ENCODE results near the gene ABHD10.

The ABHD10 gene

DNA sequence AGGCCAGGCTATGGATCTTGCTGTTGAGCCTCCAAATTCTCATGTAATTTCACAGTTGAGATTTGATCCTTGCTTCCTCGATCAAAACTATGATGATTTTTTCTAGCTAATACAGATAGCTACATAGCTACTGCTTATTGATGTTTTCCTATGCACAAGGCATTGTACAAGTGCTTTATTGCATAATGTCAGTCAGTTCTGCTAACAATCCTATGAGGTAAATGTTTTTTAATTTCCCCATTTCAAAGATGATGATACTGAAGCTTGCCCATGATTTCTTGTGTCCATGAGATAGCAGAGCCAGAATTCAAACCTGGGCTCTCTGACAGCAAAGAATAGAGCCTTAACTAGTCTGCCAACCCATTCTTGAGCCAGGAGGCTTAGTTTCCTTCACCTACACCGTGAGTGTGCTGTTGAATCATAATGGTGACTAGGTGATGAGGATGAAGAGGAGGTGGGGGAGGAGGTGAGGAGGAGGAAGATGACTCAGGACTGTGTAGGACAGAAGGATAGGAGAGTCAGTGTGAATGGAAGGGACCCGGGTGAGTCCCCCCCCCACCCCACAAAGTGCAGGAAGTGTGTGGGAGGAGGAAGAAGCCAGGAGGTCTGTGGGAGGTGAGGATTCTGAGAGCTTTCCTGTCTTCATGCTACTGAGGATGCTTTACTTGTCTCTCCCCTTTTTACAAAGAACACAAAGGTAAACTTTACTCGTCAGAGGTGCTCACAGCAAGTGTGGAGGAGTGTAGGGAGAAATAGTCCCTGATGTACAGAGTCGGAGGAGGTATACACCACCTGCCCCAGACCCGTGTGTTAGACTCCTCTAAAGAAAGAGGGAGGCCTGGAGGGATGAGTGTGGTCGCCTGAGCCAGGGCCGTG, 23.5 kb downstream of the ABHD10 start:
- no peak for DNase-seq

DNA sequence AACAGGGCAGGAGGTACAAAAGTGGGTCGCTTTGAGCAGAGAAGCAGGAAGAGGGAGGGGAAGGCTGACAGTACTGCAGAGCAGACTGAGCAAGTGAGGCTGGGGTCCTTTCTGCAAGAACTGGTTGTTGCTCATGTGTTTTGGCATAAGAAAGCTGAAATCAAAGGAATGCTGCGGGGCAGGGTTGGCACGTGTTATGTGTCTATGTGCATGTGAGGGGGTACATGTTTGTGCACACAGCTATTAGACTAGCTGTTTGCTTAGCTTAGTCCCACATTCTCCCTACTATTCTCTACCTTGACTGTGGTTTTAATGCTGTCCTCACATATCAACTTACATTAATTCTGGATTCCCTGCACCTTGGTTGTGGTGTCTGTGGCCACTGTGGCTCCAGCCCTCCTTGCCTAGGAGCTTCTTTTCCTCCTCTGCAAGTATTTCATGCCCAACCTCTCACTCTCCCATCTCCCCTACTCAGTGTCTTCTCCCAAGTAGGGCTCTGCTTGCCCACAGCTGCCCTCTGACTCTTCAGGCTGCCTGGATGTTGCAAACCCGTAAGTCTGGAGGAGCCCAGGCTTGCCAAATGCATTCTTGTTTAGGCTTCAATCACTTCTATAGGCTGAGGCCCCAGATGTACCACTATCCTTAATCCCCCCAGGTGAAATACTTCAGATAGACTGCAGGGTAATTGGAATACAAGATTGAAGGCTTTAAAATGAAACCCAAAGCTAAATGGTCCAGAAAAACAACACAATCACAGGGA, 24.7 kb downstream of the ABHD10 start:
- DNase-seq, result no peak

DNA sequence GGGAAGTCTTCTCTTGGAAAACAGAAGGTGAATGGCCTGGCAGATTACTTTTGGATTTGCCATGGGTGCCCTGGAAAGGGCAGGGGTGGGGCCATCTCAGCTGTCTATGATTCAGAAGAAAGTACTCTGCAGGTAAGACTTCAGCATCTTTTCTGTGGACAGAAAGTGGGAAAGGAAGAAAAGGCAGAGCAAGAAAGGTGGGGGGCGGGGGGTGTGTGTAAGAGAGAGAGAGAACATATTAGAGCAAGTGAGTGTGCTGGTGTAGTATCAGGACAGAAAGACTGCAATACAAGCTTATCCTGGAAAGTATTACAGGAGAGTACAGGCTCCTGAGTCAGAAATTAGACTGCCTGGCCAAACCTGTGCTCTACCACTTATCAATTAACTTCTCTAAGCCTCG, 25.4 kb downstream of the ABHD10 start:
- DNase-seq, result no peak

DNA sequence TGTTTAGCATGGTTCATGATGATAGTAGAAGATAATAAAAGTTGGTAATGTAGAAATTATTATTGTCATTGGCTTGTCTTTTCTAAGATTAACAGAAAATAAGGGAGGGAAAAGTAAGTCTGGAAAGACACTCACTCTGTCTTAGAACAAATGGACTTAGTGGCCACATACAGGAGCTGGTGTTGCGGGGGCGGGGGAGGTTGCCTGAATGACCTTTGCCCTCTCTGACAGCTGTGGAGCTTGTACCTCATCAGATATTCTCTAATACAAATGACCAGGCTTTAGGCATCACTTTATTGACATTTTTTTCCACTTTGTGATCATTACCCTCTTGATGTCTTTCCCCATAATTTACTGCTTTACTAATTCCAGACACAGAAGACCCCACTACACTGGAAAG, 25.8 kb downstream of the ABHD10 start:
- no peak for DNase-seq

DNA sequence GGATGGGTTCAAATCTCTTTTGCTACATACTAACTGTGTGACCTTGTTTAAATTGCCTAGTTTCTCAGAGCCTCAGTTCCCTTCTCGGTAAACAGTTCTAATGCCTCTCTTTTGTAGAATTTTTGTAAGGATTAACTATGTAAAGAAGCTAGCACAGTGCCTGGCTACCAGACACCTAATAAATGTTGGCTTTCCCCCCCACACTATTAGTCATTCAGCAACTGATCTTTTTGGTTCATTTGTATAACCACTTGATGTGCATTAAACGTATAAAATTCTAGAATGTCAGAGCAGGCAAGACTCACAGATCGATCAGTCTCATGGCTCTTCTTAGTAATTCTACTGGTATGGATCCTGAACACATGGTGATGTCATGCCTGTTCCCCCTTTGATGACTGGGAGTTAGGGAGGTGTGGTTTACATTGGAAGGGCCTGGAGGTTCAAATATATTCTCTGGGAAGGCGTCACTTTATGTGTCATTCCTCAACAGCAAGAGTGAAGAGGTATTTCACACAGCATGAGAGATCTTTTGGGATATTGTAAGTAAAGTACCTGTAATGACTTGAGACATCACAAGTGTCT, 26.4 kb downstream of the ABHD10 start:
- no peak for DNase-seq

DNA sequence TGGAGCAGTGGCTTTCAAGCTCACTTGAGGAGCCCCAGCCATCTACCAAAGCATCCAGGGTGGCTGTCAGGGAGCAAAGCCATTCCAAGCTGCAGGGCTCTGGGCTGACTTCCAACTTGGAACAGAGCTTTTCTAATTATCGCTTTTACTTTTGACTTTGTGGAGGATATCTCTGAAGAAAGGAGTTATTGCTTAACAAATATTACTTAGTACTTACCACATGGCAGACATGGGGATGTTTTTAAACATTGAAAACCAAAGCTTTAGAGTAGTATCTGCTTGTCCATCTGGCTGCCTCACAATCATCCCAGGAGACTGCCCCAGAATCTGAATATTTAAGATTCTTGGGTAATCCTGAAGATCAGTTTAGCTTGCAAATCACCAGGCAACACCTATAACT, 28.8 kb downstream of the ABHD10 start:
- no peak for DNase-seq

DNA sequence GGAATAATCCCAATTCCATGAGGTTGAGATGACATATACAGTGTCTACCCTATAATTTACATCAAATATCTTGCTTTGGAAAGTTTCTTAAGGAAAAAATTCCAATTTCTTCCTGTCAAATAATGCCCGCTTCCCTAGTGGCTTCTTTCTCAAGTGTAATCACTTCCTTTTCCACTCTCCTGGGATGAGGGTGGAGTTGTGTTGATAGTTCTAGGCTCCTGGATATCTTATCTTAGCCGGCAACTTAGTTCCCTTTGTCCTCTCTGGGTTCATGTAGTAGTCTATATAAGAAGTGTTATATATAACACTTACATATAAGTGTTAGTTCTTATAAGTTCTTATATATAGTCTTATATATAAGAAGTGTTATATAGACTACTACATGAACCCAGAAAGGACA, 30.8 kb downstream of the ABHD10 start:
- no peak for DNase-seq

DNA sequence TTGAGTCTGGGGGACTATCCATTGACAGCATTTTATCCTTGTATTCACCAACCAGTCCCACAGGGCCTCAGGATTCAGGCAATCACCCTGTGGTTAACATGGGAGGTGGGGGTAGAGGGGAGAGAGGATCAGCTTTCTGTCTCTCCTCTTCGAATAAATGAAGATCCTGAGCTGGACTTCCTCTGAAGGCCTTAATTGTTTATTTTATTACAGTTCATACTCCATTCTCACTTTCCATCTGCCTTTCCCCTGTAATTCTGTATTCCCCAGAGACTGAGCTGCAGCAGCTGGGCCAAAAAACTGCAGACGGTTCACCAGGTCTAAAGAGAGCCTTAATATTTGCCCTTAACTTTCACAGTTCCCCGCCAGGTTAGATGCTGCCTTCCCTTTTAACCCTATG, 31.8 kb downstream of the ABHD10 start:
- DNase-seq, result no peak

DNA sequence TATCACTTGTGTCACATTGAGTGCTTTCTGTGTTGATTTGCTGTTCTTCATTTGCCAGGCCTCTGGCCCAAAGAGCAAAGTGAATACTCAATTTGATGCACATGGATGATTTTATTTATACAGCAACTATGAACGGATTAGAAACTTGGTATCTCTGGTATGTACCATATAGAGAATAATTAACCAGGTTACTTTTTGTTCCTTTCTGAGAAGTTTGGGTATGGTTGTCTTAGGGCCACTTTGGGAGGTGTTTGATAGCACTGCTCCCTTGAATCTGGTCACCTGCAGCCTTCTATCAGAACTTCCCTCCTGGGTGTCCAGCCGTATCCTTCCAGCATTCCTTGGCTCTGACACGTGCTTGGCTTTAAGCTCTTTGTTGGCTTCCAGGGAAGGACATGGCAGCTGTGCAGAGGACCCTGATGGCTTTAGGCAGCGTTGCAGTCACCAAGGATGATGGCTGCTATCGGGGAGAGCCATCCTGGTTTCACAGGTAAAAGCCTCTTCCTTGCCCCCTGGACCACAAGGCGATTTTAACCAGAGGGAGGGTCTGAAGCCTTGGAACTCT, 32.6 kb downstream of the ABHD10 start:
- DNase-seq, result no peak

DNA sequence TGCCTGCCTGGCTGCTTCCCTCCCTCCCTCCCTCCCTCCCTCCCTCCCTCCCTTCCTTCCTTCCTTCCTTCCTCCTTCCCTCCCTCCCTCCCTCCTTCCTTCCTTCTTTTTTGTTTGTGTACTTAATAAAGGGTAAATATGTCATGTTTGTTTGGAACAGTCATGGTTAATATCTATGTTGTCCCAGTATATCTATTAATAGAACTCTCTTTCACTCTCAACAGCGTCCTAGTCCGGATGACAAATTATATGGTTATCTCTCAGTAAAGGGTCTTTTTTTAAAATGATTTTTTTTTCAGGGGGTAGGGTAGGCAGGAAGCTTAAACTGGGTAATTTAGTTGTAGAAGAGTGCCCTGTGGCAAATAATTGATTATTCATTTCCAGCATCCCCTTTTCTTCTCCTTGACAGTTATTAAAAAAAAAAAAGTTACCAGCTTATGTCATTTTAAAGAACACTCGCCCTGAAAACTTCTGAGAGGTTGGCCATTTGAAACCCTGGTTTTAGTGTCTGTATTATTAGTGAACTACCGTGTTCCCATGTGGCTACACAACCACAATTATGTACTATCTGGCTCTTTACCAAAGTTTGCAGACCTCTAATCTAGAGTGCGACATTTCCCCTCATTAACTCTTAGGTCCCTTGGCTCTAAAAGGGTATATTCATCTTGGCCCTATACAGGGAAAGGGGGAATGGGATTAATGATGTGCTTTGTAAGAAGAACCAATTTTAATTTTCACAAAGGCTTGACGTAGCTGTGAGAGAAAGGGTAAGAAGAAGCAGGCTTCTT, 33.6 kb downstream of the ABHD10 start:
- DNase-seq, result peak; percentile 22

DNA sequence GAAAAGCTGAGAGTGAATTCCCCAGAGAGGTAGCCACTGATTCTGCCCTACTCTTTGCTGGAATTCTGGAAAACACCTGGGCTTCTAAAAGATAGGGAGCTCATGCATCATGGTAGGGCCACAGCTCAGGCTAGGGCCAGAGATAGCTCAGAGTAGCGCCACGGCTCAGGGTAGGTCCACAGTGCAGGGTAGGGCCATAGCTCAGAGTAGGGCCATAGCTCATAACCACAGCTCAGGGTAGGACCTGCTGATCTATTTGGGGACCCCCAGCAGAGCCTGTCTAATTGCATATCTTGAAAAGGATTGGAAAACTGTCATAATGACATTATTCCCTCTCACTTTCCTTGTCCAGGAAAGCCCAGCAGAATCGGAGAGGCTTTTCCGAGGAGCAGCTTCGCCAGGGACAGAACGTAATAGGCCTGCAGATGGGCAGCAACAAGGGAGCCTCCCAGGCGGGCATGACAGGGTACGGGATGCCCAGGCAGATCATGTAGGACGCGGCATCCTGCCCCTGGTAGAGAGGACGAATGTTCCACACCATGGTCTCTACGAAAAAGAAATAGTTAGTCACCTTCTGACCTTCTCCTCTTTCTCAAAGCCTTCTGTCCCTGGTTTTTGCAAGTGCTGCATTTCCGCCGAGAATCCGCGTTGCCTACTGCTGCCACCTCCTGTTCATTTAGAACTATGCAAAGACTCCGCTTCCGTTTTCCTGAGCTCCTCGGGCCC, 34.4 kb downstream of the ABHD10 start:
- DNase-seq, result peak; percentile 87

DNA sequence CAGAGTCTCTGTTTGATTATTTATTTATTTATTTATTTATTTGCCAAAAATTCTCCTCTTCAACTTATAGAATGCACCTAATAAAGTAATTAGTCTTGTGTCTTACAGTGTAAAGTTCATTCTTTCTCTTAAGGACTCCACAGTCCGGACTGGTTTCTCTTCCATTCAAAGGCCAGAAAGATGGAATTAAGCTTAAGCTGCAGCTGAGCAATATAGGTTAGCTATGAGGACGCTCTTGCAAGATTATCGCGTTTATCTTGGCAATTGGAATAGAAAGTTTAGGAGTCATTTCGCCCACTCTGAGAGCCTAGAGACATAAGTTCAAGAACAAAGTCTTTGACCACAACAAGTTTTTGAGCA, 34.9 kb downstream of the ABHD10 start:
- no peak for DNase-seq

DNA sequence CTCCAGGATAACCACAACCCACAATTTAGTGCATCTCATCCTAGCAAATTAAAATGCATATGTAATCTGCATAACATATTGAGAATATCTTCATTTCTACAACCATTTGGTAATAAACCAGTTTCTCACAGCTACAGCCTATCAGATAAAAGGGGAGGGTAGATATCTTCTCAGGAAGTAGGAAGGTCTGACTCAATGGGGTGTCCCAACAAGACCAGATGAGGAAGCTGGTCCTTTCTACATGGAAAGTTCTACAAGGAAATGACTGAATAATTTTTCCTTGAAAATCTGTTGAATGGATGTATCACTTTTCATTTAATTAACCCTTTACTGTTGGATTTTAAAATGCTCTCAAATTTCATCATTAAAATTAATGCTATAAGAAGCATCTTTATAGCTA, 38.3 kb downstream of the ABHD10 start:
- DNase-seq, result peak; percentile 17

DNA sequence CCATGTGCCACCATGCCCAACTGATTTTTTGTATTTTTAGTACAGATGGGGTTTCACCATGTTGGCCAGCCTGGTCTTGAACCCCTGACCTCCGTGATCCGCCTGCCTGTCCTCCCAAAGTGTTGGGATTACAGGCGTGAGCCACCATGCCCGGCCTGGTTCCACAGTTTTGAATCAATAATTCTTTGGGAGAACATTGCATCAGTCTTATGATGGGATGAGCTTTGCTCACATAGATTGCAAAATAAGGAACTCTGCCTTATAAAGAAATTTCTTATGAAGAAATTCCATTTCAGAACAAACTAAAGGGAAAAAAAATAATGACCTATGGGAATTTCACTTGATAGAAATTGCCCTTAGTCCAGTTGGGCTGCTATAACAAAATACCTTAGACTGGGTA, 39.9 kb downstream of the ABHD10 start:
- no peak for DNase-seq

DNA sequence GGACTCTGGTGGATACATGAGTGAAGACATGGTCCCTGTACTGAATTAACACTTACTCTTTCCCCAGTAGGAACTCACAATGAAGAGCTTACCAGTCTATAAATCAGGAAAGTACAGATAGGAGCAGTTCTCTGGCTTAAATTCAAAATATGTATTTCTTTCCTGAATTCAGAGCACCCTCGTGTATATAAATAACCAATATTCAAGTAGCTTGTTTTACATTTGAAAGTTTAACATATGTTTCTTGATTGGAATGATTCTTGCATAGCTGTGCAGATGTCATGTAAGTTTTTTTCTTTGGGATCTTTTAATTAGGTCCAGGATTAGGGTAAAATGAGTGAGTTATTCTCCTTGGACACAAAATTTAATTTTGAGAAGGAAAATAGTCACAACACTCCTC, 40.9 kb downstream of the ABHD10 start:
- no peak for DNase-seq

DNA sequence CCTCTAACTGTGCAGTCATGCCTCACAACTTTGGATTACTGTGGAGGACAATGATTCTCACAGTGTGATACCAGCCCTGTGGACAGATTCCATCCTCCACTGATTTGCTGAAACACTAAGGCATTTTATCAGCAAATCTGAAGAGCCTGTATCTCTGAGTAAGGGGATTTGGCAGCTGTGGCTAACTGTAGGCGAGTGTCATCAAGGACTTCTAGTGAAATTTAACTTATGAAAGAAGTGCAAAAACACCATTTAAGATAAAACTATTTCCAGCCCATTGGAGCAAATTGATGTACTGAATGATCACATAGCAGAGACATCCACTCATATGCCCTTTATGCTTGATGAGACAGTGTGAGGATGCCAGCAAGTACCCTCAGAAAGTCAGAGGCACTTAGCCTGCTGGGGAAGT, 41.9 kb downstream of the ABHD10 start:
- no peak for DNase-seq

DNA sequence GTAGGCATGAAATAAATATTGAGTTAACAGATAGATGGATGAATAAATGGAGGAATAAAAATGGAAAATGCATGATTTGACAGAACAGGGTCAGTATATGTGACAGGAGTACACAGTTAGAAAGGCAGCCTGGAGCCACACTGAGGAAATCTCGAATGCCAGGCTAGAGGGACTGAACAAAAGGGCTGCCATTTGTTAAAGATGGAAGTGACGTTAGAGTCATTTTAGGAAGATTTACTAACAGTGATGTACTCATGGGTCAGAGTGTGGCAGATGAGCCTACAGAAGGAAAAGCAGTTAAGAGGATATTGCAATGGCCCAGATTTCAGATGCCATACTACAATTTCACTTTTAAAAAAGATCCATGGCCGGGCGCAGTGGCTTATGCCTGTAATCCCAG, 48.3 kb downstream of the ABHD10 start:
- no peak for DNase-seq

DNA sequence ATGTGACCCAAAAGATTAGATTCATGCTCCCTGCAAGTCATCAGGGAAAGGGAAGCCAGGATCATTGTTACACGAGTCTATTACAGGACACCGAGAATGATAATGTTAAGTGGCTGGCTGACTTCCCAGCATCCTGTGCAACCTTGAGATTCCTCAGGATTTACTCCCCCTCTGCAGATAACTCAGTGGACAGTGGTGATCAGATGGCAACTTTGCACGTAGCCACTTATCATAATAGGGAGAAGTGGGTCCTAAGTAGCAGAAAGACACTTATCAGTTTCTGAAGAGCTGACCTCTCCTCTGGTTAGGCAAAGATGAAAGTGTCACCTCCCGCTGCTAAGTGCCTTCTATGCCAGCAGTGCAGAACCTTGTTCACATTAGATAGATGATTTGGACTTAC, 49.0 kb downstream of the ABHD10 start:
- no peak for DNase-seq

DNA sequence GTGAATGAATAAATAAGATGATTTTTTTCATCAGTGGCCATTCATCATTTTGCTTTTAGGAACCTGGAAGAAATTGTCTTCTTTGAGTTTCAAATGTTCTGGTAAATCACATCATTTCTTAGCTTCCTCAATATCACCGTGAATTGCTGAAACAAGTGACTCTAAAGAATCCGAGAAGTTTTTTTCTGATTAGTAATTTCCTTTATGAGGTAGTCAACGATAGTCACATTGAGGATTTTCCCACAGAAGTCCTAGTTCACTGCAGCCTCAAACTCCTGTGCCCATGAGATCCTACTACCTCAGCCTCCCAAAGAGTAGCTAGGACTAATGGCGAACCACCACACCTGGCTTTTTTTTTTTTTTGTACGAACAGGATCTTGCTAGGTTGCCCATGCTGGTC, 52.1 kb downstream of the ABHD10 start:
- DNase-seq, result no peak

DNA sequence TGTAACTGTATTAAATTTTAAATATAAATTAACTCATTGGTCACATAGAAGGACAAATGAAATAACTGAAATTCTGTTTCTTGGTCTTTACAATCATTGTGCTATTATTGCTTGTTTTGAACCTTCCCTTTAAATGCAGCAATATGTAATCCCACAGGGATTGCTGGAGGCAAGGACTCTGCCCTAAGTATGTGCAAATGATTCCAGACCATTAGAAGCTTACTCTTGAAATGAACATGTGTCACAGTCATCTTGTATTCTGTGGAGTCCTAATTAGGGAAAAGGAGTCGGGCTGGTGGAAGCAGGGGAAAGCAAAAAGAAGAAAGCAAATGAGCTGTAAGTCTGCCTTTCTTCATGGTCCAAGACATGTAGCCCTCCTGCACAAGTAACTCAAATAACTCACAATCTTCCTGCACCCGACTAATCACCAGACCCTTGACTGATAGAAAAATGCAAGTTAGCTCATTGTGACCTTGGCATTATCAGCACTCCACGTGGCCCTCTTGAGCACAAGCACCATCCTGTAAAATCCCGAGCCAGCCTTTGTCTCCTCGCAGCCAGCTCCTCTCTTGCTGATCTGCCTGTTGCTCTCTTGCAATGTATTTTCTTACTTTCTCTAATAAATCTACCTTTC, 53.4 kb downstream of the ABHD10 start:
- no peak for DNase-seq

DNA sequence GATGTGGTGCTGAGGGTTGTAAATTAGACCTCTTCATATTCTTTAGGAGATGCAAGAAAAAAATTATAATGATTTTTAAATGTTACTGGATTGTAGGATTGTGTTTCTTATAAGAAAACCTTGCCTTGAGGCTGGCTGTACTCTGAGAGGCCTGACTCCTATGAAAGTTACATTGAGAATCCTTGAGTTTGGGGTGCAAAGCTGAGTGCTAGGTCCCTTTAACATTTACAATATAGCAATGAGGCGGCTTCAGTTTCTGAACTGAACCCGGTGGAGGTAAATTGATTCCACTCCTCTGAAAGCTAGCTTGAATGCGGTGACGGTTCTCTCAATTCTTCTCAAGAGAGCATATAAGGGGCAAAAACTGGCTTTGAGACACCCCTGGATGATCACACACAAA, 55.6 kb downstream of the ABHD10 start, which contains the start of gene TMPRSS7:
Gene TMPRSS7 (plus strand): TSS at position 301 of the 400 bp plus-strand sequence. CDS start 110 bp downstream, outside the sequence.
- no peak for DNase-seq

DNA sequence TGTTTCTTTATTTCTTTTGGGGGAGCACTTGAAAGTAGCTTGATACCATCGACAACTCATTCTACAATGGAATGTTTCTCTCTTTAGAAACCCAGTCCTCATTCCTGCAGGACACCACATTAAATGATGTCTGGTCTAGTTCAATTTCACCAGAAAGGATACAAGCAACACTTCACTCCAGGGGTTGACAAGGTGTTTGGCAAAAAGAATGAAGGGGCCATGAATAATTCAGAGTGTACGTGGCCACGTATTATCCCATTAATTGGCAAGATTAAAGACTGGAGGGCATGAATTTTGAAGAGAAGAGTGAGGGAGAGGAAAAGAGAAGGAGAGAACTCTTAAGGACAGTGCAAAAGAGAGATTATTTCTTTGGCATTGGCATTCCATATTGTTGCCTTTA, 56.4 kb downstream of the ABHD10 start:
- DNase-seq, result no peak
